NOMO-1 (cell line): ENCODE results near the gene BFSP1.

Experiments used
- DNase-seq, 2 experiments: peaks; one replicate each; lab custom pipeline; 2025; ENCODE audit not compliant: unreplicated experiment in 2 of 2; lab: John Stamatoyannopoulos, UW

Gene BFSP1

DNA sequence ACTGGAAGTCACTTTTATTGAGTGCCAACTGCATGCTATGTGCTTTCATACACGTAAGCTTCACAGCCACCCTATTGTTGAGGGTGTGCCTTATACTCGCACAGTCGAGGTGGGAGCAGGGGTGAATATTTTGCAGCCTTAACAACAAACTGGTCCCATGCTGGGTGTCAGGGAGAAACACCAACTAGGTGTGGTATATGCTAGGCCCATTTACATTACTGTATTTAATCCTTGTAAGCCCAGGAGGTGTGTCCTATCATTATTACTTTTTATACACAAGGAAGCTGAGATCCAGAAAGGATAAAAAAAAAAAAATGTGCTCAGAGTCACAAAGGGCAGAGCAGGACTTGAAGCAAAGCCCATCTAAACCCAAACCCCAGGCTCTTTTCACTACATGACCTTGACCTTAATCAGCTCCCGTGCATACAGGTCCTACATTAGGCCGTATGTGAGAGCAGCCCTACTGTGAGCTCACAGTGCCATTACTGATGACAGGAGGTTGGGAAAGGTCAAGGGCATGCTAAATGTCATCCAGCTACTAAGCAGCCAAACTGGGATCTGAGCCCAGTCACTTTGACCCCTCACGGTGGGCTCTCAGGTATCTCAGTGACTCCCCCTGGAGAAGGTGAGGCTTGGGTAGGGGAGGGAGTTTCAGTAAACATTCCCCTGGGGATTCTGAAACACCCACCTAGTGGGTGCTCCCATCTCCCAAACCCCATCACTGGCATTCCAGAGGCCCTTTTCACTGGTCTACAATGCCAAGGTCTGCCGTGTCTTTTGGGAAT is 61.7 kb downstream of the BFSP1 start:
- DNase-seq = no peak

DNA sequence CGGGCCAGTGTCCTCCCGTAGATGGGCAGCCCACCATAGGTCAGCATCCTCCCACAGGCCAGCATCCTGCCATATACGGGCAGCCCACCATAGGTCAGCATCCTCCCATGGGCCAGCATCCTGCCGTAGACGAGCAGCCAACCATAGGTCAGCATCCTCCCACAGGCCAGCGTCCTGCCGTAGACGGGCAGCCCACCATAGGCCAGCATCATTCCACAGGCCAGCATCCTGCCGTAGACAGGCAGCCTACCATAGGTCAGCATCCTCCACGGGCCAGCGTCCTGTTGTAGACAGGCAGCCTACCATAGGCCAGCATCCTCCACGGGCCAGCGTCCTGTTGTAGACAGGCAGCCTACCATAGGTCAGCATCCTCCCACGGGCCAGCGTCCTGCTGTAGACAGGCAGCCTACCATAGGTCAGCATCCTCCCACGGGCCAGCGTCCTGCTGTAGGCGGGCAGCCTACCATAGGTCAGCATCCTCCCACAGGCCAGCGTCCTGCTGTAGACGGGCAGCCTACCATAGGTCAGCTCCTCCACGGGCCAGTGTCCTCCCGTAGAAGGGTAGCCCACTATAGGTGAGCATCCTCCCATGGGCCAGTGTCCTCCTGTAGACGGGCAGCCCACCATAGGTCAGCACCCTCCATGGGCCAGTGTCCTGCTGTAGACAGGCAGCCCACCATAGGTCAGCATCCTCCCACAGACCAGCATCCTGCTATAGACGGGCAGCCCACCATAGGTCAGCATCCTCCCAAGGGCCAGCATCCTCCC is 62.9 kb downstream of the BFSP1 start:
- no peak for DNase-seq

DNA sequence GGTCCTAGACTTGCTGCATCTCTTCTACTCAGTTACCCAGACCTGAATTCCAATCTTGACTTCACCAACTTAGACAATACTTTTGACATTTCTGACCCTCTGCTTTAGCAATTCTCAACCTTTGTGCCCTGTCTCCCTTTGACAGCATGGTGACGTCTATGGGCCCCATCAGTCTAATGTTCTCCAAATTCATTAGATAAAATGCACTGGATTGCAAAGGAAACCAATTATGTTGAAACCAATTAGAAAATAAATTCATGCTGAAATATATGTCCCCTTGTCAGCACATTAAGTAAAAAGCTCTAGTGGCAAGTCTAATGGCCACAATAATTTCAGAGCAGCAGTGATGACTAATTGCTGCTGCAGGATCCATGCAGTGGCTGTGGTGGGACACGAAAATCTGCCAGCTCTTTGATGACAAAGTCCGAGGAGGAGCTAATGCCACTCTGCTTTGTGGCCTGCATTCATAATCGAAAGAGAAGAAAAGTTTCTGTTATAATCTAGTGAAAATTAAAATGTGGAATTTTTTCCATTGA is 64.0 kb downstream of the BFSP1 start:
- no peak for DNase-seq

DNA sequence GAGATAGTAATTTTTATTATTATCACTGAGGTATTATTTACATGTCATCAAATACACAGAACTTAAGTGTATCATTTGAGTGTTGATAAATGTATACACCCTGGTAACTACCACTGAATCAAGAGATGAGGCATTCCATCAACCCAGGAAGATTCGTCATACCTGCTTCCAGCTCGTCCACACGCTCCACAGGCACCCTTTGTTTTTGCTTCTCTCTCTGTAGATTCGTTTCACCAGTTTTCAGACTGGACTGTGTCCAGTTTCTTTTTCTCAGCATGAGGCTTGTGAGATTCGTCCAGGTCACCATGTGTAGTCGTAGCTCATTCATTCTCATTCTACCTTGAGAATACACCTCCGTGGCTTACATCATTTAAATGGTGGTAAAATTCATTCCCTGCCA is 64.5 kb downstream of the BFSP1 start:
- no peak for DNase-seq

DNA sequence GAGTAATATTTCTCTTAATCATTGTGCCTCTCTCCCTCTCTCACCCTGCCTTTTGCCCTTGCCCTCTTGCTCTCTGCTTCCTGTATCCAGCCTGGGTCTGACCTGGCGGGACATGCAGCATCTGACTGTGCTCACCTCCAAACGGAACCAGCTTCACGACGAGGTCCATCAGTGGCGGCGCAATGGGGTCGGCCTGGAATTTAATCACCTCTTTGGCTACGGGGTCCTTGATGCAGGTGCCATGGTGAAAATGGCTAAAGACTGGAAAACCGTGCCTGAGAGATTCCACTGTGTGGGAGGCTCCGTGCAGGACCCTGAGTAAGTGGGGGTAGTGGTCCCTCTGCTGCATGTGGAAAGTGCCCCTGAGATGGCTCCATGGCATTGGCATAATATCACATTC is 65.9 kb downstream of the BFSP1 start:
- DNase-seq = no peak

DNA sequence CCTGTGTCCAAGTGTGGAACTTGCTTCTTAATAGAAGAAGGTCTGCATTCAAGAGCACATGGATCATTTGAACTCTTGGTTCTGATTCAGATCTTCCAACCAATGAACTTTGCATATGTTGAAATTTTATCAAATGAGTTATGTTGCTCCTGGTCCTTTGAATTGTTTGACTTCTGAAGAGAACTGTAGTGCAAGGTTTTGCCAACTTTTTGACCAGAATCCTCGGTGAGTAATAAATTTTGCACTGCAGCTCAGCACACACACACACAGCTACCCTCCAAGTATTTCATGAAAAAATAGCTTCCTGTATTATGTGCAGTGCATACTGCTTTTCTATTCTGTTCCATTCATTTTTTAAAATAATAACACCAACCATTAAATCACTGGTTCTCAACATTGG is 67.5 kb downstream of the BFSP1 start:
- DNase-seq = no peak

DNA sequence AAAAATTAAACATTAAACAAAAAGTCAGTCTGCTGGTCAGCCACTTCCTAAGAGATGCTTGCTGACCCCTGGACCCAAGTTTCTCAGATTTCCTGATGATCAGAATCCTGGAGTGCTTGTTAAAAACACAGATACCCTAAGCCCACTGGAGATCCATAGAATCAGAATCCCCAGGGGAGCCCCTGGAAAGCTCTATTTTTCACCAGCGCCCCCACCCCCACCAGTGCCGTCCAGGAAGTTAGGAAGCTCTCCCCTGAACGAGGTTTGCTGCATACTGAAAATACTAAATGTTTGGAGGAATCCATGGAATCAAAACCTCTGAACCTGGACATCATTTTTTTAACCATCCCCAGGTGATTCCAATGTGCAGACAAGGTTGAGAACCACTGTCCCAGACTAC is 69.2 kb downstream of the BFSP1 start:
- DNase-seq = no peak

DNA sequence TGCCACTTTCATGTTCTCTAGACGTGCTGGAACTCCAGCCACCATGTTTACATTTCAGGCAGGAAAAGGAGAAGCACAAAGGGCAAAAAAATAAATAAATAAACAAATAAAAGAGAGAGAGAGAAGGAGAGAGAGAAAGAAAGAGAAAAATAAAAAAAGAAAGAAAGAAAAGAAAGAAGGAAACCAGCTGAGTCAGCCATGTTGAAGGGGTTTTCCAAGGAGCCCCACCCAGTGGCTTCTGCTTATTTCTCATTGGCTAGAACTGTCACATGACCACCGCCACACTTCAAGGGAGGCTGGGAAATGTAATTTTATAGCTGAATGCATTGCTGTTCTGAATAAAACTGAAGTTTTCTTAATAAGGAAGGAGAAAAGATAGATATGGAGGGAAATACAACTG is 71.1 kb downstream of the BFSP1 start:
- no peak for DNase-seq

DNA sequence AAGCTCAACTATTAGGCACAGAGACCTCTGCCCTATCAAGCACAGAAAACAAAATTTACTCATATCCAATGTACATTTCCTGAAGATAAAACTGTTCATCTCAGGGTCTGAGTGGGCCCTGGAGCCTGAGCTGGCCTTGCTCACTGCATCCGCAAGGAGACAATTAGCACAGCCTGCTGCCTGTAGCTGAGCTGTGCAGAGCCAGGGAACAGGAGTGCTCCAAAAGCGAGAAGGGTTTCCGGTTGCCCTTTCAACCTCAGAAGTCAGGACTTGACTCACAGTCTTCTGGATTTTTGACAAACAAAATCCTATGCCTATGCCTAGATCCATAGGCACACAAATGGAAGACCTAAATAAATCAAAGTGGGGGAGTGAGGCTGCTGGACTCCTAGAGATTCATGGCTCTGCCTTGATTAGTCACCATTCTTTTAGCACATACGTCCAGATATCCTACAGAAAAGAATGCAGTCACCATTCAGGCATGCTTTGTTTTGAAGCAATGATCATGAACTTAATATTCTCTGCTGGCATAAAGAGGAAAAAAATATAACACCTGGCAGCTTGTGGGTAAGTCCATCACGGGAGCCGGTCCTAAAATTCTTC is 73.5 kb downstream of the BFSP1 start:
- no peak for DNase-seq

DNA sequence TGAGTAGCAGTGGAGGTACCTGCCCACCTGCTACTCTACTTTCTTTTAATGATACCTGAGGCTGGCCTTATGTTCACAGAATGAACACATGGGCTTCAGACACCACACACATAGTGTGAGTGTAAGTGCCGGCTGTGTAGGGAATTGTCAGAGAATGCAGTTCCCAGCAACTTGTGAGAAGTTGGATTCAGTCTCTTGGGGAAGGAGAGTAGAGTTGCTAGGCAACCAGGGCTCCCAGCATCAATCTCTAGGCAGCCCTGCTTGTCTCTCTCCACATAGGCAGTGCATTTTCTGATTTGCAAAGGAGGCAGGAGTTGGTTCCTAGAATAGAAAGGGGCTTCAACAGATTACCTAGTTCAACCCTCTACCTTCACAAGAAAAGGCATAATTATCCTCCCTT is 74.1 kb downstream of the BFSP1 start:
- DNase-seq = no peak

DNA sequence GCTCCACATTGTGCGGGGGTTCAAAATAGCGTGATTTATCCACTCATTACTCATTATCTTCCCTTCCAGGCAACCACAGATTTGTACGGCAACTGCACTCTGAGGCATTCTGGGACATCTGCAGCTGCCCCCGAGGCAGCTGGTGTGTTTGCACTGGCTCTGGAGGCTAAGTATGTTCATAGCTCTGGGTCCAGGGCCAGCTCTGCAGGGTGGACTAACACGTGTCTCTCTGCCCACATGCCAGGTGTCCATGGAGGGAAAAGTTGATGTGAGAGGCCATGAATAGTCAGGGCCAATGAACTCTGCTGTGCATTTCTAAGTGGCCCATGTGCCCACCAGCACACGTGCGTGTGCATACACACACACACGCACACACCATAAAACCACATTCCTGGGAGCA is 74.9 kb downstream of the BFSP1 start:
- DNase-seq = no peak

DNA sequence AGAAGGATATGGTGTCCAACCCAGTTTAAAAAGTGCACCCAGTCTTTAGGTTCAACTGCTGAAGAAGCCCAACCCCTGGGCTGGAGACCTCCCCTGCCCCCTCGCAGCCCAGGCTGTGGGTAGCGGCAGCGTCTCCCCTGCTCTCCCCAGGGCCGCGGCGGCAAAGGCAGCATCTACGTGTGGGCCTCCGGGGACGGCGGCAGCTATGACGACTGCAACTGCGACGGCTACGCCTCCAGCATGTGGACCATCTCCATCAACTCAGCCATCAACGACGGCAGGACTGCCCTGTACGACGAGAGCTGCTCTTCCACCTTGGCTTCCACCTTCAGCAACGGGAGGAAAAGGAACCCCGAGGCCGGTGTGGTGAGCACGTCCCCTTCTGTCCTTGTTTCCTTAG is 77.6 kb downstream of the BFSP1 start:
- no peak for DNase-seq

DNA sequence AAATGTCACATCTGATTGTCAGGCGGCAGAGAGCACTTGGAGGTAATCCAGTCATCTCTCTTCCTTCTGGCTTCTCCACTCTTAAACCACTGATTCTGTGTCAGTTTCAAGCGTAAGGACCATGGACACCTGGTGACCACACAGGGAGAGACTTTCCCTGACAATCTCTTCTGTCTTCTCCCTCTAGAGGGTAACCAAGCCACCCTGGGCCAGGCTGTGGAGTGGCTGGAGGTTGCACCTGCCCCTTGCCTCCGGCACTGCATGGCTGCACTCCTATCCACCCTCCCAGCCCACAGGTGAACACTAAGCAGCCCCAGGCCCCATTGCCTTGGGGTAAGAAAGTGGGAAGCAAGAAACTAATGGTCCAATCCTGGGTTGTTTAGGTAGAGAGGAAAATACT is 78.7 kb downstream of the BFSP1 start:
- no peak for DNase-seq

DNA sequence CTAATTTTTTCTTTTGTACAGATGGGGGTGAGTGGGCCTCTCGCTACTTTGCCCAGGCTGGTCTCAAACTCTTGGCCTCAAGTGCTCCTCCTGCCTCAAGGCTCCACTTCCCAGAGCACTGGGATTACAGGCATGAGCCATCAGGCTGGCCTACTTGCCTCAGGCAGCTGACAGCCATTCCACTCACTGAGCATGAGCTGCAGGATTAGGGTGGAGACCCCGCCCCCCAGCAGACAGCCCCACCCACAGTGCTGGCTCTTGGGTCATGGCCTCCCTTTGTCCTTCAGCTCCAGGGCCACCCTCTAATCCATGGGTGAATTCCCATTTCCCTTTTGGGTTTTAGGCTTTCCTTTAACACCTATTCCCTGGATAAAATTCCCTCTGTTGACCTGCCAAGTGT is 82.1 kb downstream of the BFSP1 start:
- no peak for DNase-seq

DNA sequence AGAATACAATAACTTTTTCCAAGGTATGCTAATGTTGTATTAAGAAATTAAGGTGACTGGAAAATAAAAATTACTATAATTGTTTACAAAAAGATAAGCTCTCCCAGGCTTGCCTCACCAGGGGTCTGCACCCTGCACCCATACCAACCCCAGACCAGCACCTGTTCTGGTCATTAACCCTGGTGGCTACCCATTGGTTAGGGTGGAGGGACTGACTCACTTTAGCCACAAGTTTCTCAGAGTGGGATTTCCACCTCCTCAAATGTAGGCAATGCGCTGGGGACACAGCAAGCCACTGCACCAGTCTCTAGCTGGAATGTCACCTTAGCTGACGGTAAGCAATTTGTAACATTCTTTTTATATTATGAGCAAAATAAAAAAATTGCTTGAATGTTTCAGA is 83.1 kb downstream of the BFSP1 start:
- DNase-seq = no peak

DNA sequence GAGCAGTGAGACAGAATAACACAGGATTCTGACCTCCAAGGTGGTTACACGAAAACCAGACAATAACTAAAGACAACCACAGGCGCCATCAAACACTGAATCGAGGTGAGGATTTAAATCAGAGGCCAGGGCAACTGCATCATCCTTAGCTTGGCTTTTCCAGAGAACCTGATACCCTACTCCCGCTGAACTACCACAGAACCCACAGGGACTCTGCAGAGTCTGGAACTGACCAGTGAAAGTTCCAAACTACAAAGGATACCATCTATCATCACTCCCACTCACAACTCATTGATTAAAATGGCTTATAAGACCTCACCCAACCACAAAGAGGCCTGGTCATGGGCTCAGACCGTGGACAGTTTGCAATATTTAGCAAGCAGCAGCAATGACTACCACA is 85.0 kb downstream of the BFSP1 start:
- DNase-seq = no peak

DNA sequence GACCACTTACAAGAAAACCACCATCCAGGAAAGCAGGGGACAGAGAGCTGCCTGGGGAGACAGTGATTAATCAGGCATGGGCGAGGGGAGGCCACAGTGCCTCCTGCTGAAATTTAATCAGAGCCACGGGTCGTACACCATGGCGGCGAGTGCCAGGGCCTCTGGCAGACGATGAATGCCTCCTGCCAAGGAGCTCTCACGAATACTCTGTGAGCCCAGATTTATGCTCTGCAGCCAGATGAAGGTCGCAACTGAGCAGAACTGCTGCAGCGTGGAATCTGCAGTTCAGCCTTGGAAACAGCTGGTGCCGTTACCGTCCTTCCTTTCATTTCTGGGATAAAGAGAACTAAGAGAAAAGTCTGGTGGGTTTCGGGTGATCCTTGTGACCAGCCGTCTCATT is 85.6 kb downstream of the BFSP1 start:
- DNase-seq = no peak

DNA sequence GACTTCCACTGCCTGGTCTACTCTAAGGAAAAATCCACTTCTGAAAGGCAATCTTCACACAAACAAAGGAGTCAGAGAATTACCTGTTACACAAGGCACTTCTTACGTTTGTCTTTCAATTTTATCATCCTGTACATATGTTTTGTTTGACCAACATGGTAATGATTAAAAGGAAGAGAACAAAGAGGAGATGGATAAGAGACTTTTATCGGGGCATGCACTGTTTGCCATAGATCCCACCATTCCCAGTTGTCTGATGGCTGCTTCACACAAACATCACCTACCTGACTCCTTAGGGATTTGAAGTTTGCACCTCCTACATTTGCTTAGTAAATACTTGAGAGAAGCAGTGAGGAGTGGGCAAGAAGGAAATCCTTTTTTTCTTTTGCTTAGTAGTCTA is 87.1 kb downstream of the BFSP1 start:
- no peak for DNase-seq
